HG03565 (cell line): ENCODE measurements around the gene STAT5B.

Experiments
- ATAC-seq: cut with Tn5 transposase; IDR thresholded peaks from one replicate; pipeline ENCODE4 v1.9.1; 2021; ENCODE audit warnings: mild to moderate bottlenecking, moderate library complexity; ENCODE audit not compliant: unreplicated experiment

STAT5B gene

DNA sequence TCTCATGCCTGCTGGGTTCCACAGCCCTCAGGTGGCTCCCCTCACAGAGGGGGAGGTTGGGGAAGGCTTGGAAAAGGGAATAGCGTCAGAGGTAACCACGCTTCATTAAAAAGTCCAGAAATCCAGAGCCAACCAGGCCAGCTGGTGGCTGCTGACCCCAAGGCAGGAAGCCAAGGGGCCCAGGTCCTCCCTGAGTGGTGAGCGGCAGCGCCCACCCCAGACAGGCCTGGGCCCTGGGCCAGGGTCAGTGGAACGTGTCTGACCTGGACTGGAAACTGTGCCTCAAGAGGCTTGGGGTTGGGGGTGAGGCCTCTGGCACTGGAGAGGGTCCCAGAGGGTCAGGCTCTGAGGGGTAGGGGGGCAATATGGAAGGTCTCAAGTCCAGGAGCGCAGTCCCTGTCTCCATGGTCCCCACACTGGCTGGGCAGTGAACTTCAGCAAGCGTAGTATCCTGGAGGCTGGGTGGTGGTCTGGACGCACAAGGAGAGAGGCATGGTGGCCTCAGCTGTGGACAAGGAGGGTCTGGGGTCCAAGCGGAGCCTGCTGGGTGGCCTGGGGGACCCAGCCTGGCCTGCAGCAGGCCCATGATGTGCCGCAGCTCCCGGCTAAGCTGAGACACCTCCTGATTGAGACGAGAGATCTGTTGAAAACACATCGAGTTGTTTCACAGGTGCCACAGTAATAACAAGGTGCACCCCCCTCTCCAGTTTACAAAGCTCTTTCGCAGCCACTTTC, 116.2 kb downstream of the STAT5B start:
- no peak for ATAC-seq

DNA sequence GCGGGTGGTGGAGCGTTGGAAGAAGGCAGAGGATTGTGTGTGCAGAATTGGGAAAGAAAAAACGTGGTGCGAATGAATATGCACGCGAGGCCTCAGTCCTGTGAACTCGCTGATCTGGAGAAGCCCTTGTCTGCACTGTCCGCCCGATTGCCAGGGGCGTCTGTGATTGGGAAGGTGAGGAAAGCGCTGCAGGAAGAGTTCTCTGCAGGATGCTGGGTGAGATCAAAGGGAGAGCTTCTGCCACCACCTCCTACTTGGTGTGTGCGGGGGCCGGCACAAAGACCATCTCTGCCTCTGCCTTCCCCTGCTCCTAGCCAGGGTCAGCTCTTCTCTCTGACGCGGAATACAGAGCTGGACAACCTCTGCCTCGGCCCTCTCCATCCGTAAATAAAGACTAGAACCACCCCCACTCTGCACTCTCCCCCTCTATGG, 120.6 kb downstream of the STAT5B start:
- ATAC-seq = no peak

DNA sequence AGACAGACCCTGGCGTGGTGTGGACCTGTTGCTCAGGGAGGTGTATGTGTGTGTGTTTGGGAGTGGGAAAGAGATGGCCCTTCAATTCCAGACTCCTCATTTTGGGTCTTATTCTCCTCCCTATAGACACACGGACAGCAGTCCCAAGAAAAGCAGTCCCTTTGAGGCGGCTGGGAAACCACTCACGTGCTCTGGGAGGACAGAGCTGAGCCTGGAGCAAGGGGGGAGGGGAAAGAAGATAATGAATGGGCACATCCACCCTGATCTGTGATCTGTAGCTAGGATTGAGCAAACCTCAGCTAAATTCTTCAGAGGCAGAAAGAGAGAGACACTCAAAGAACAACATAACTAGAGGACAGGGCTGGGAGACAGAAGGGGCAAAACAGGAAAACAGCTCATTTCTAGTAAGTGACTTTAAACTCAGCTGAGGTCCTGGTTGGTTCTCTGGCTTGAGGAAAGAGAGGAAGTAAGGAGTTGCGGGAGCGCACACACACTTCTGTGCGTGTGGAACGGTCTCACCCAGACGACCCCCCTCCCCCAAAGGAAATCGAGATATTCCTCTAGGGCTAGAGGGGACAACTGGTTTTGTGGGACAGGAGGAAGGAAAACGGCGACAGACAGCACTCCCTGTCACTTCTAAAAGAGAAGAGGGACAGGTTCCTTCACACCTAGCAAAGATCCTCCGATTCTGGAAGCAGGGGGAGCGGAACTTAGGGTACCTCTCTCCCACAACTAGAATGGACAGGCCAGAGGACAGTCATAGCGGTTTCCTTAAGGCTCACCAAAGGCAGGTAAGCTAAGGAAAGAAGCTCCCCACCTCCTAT, 122.1 kb downstream of the STAT5B start:
- ATAC-seq = no peak
